B cell (primary cell): ENCODE measurements around the gene KCNH6. TPM values are rescaled to one million over a fixed set of nuclear protein-coding genes. Genes with fewer than 3 reads are reported as not detected.

Experiments
- ATAC-seq: fragments of 200-7000 bp; cut with Tn5 transposase; one replicate; pipeline ENCODE4 v1.10.0; 2021; ENCODE audit warnings: low read depth, mild to moderate bottlenecking, moderate number of reproducible peaks, moderate library complexity
- CTCF ChIA-PET: fragments of 350-600 bp; sonication (Branson Sonifier 250); formaldehyde crosslinking; loops from one replicate; lab custom pipeline; 2021; ENCODE audit warnings: antibody characterized with exemption, inconsistent platforms; lab: Charles Lee
- POLR2A ChIA-PET: fragments of 350-600 bp; sonication (Branson Sonifier 250); formaldehyde crosslinking; loops from one replicate; lab custom pipeline; 2021; ENCODE audit warnings: antibody characterized with exemption; lab: Charles Lee
- DNase-seq: peaks from one replicate; pipeline ENCODE4 v3.0.0; 2013
- H2AFZ ChIP-seq: 2 replicates; pipeline ENCODE4 v1.6.1; 2012; ENCODE audit warnings: mild to moderate bottlenecking, low read depth, low read length; ENCODE audit not compliant: insufficient read depth, poor library complexity, severe bottlenecking
- H3K27ac ChIP-seq, 2 donors: 1 replicate in 1 of 2; 2 replicates in 1 of 2; pipeline ENCODE4 v1.5.1; 2012 to 2013; ENCODE audit warnings: low read length in 2 of 2, mild to moderate bottlenecking in 2 of 2, moderate library complexity in 1 of 2
- H3K27me3 ChIP-seq, 4 experiments: fragments of 200-600 bp in 1 of 4; sonication (generic) in 1 of 4; replicated peaks in 1 of 4; 1 replicate in 2 of 4; 2 replicates in 2 of 4; pipeline versions ENCODE4 v1.6.1 to v1.7.0; 2013 to 2016; ENCODE audit warnings: low read length in 3 of 4, mild to moderate bottlenecking in 2 of 4, mixed read lengths in 1 of 4, moderate library complexity in 1 of 4; ENCODE audit not compliant: insufficient read depth in 4 of 4, control insufficient read depth in 3 of 4; ENCODE audit errors: control extremely low read depth in 1 of 4
- H3K36me3 ChIP-seq, 2 experiments: replicated peaks in 1 of 2; 1 replicate in 1 of 2; 2 replicates in 1 of 2; pipeline versions ENCODE4 v1.6.1 to v1.7.1; 2013; ENCODE audit warnings: low read length in 1 of 2; ENCODE audit not compliant: insufficient read depth in 2 of 2, control insufficient read depth in 1 of 2; ENCODE audit errors: control extremely low read depth in 1 of 2, extremely low read depth in 1 of 2
- H3K4me1 ChIP-seq, 2 donors: fragments of 200-600 bp in 1 of 2; sonication (generic) in 1 of 2; 1 replicate in 1 of 2; 2 replicates in 1 of 2; pipeline versions ENCODE4 v1.5.1 to v1.6.1; 2013 to 2017; ENCODE audit warnings: low read length in 2 of 2; ENCODE audit not compliant: control insufficient read depth in 2 of 2, insufficient read depth in 2 of 2
- H3K4me2 ChIP-seq: replicated peaks from 2 replicates; pipeline ENCODE3; 2012; ENCODE audit warnings: mild to moderate bottlenecking, low read depth, low read length; ENCODE audit not compliant: poor library complexity, severe bottlenecking
- H3K4me3 ChIP-seq, 5 experiments: fragments of 200-600 bp in 1 of 5; sonication (generic) in 1 of 5; 1 replicate in 3 of 5; 2 replicates in 2 of 5; pipeline versions ENCODE4 v1.5.1 to v1.7.0; 2011 to 2016; ENCODE audit warnings: low read length in 4 of 5, mild to moderate bottlenecking in 4 of 5, low read depth in 2 of 5, control low read depth in 1 of 5, moderate library complexity in 1 of 5; ENCODE audit not compliant: insufficient read depth in 1 of 5; ENCODE audit errors: control extremely low read depth in 1 of 5, extremely low read depth in 1 of 5
- H3K79me2 ChIP-seq: fragments of 200-600 bp; sonication (generic); one replicate; pipeline ENCODE4 v1.6.0; 2016; ENCODE audit warnings: low read length; ENCODE audit not compliant: control insufficient read depth, insufficient read depth
- H3K9ac ChIP-seq: fragments of 200-600 bp; sonication (generic); 2 replicates; pipeline ENCODE4 v1.6.1; 2017; ENCODE audit warnings: mild to moderate bottlenecking, low read length, moderate library complexity
- H3K9me3 ChIP-seq, 3 donors: one replicate each; pipeline versions ENCODE4 v1.6.1 to v1.7.1; 2013; ENCODE audit warnings: low read length in 2 of 3; ENCODE audit not compliant: control insufficient read depth in 2 of 3, insufficient read depth in 1 of 3; ENCODE audit errors: control extremely low read depth in 1 of 3
- H4K20me1 ChIP-seq: 2 replicates; pipeline ENCODE4 v1.6.0; 2012; ENCODE audit warnings: mild to moderate bottlenecking, low read length; ENCODE audit not compliant: insufficient read depth, control insufficient read depth, poor library complexity, severe bottlenecking
- H3K27ac Mint-ChIP-seq: one replicate; pipeline ENCODE4 v1.8.0; 2021; ENCODE audit warnings: mixed read lengths
- H3K27me3 Mint-ChIP-seq: one replicate; pipeline ENCODE4 v1.8.0; 2021; ENCODE audit warnings: mixed read lengths
- H3K4me1 Mint-ChIP-seq: one replicate; pipeline ENCODE4 v1.8.0; 2021; ENCODE audit warnings: mixed read lengths
- H3K4me3 Mint-ChIP-seq: one replicate; pipeline ENCODE4 v1.8.0; 2021; ENCODE audit warnings: mixed read lengths
- H3K9me3 Mint-ChIP-seq: one replicate; pipeline ENCODE4 v1.8.0; 2022; ENCODE audit warnings: mixed read lengths; ENCODE audit not compliant: insufficient read depth
- EZH2 ChIP-seq: IDR thresholded peaks from 2 replicates; pipeline ENCODE4 v1.6.1; 2012; ENCODE audit warnings: borderline replicate concordance, low read depth, mild to moderate bottlenecking, moderate library complexity, low read length; ENCODE audit not compliant: insufficient read depth, poor library complexity, severe bottlenecking
- WGBS: methylation state at CpG from one replicate; pipeline ENCODE4 v1.1.5; 2013; ENCODE audit warnings: missing lambda C conversion rate; ENCODE audit not compliant: insufficient coverage; 5-methylcytosine and 5-hydroxymethylcytosine counted together
- intact Hi-C: fragments of 100-400 bp; cut with micrococcal nuclease; formaldehyde crosslinking; loops from one replicate; pipeline ENCODE4 v1.10.0; 2022
- polyA plus RNA-seq: library from polyadenylated mRNA; depleted of rRNA; stranded (reverse); fragments of >200 nt; gene quantifications from 2 replicates; pipeline ENCODE4 v1.2.3, GENCODE V29; 2012
- total RNA-seq, 2 donors: library from RNA; stranded (reverse); fragments of 120-200 nt in 1 of 2; gene quantifications; 1 replicate in 1 of 2; 2 replicates in 1 of 2; pipeline versions ENCODE4 v1.2.3 to v1.2.4, GENCODE V29; 2013 to 2022
- TF ChIP-seq, protein P1 (sequence below): fragments of 200-600 bp; IDR thresholded peaks from one replicate; pipeline ENCODE4 v1.8.0; 2022; ENCODE audit warnings: antibody characterized with exemption, mild to moderate bottlenecking

The KCNH6 gene
- total and polyA plus RNA-seq, 2 donors (not counting 1 experiment from before 2014, with no cell fraction given) = not detected

GRCh38 chr17:63542218-63542545, 19.0 kb downstream of the KCNH6 start:
- Mint-ChIP-seq H3K27ac (no peak overlapping the region), H3K27me3 (peaks cover 28% of the 10 kb centered on the region), H3K9me3 (no peaks in the 10 kb centered on the region), H3K4me3 (no peak overlapping the region), H3K4me1 (peaks cover 5% of the 10 kb centered on the region)
- Histone ChIP-seq H3K4me3 (no peak overlapping the region), H3K9ac (no peak overlapping the region), H4K20me1 (no peaks in the 10 kb centered on the region), H3K27me3 (peaks cover 0 to 26% (median 17%) of the 10 kb centered on the region in 4 experiments), H3K27ac (no peak overlapping the region), H3K9me3 (no peaks in the 10 kb centered on the region), H2AFZ (no peak overlapping the region), H3K4me2 (no peak overlapping the region), H3K36me3 (no peaks in the 10 kb centered on the region), H3K4me1 (peaks cover 12% of the 10 kb centered on the region in 2 donors), H3K79me2 (peaks cover 30% of the 10 kb centered on the region)
- TF ChIP-seq, protein P1, sequence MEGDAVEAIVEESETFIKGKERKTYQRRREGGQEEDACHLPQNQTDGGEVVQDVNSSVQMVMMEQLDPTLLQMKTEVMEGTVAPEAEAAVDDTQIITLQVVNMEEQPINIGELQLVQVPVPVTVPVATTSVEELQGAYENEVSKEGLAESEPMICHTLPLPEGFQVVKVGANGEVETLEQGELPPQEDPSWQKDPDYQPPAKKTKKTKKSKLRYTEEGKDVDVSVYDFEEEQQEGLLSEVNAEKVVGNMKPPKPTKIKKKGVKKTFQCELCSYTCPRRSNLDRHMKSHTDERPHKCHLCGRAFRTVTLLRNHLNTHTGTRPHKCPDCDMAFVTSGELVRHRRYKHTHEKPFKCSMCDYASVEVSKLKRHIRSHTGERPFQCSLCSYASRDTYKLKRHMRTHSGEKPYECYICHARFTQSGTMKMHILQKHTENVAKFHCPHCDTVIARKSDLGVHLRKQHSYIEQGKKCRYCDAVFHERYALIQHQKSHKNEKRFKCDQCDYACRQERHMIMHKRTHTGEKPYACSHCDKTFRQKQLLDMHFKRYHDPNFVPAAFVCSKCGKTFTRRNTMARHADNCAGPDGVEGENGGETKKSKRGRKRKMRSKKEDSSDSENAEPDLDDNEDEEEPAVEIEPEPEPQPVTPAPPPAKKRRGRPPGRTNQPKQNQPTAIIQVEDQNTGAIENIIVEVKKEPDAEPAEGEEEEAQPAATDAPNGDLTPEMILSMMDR = no peak
- TF ChIP-seq EZH2 = no peak
- DNase-seq (no peak), ATAC-seq (no peak)
- WGBS = 98% methylated on average over 9 of the region's 9 CpGs
- intact Hi-C loops = no loop called here
- CTCF ChIA-PET = no interaction called here
- POLR2A ChIA-PET = no interaction called here

GRCh38 chr17:63542942-63543821, 20.0 kb downstream of the KCNH6 start:
- Histone ChIP-seq H3K27ac (no peak overlapping the region), H2AFZ (no peak overlapping the region), H3K36me3 (no peaks in the 10 kb centered on the region), H4K20me1 (no peaks in the 10 kb centered on the region), H3K79me2 (peaks cover 30% of the 10 kb centered on the region), H3K4me3 (no peak overlapping the region), H3K4me2 (no peak overlapping the region), H3K9ac (no peak overlapping the region), H3K4me1 (peaks cover 6 to 8% of the 10 kb centered on the region in 2 donors), H3K27me3 (peaks cover 0 to 18% (median 12%) of the 10 kb centered on the region in 4 experiments), H3K9me3 (no peaks in the 10 kb centered on the region)
- Mint-ChIP-seq H3K27ac (no peak overlapping the region), H3K4me3 (no peak overlapping the region), H3K27me3 (peaks cover 20% of the 10 kb centered on the region), H3K4me1 (peaks cover 3% of the 10 kb centered on the region), H3K9me3 (no peaks in the 10 kb centered on the region)
- CTCF ChIA-PET = interaction anchor here (1.0 kb wide), 1 partner anchor 117 kb away, joined by 3 read pairs; no protein-coding TSS in a partner anchor
- 72% methylated on average over 11 of the region's 15 CpGs for WGBS
- POLR2A ChIA-PET = no interaction called here
- ATAC-seq (no peak), DNase-seq (no peak)
- intact Hi-C loops = no loop called here
- no peak for TF ChIP-seq EZH2
- TF ChIP-seq, protein P1 = no peak
